ENCODE data around the gene GYPB.
A peak's percentile ranks its signal among the peaks of the same experiment; 100 is the strongest.
"Not testable (repeated sequence)": the region's sequence is repeated elsewhere in the genome, so short reads cannot be mapped to it uniquely, and the experiment has no call there.

Gene GYPB

DNA sequence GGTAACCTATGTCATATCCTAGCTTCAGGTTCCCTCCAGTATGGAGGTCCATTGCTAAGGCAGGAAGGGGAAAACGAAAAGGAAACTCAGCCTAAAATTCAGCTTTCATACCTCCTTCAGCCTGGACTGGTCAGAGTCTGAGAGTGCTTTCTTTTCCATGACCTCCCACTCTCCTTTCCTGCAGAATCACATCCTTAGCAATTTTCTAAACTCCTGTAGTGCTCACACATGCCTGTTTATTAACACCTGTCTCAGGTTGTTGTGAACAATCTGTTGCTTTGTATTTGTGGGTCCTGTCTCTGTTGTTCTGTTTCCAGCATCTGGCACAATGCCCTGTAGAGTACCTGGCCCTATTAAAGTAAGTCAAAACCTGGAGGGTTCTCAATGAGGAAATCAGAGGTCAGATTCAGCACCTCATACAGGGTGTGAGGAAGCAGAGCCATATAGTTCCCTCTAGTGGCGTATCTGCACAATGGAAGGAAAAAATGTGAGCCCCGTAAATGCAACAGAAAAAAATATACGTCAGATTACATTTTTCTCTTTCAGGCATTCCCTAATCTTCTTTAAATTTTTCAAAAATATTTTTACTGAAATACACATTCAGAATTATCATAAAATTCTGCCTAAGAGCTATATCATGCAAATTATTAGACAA is 2.3 kb upstream of the GYPB start:
- TF ChIP-seq, protein P1, sequence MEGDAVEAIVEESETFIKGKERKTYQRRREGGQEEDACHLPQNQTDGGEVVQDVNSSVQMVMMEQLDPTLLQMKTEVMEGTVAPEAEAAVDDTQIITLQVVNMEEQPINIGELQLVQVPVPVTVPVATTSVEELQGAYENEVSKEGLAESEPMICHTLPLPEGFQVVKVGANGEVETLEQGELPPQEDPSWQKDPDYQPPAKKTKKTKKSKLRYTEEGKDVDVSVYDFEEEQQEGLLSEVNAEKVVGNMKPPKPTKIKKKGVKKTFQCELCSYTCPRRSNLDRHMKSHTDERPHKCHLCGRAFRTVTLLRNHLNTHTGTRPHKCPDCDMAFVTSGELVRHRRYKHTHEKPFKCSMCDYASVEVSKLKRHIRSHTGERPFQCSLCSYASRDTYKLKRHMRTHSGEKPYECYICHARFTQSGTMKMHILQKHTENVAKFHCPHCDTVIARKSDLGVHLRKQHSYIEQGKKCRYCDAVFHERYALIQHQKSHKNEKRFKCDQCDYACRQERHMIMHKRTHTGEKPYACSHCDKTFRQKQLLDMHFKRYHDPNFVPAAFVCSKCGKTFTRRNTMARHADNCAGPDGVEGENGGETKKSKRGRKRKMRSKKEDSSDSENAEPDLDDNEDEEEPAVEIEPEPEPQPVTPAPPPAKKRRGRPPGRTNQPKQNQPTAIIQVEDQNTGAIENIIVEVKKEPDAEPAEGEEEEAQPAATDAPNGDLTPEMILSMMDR (conservative IDR thresholded peaks at IDR 0.05), result peak; percentile 72
- not testable (repeated sequence) for H3K27ac ChIP-seq

DNA sequence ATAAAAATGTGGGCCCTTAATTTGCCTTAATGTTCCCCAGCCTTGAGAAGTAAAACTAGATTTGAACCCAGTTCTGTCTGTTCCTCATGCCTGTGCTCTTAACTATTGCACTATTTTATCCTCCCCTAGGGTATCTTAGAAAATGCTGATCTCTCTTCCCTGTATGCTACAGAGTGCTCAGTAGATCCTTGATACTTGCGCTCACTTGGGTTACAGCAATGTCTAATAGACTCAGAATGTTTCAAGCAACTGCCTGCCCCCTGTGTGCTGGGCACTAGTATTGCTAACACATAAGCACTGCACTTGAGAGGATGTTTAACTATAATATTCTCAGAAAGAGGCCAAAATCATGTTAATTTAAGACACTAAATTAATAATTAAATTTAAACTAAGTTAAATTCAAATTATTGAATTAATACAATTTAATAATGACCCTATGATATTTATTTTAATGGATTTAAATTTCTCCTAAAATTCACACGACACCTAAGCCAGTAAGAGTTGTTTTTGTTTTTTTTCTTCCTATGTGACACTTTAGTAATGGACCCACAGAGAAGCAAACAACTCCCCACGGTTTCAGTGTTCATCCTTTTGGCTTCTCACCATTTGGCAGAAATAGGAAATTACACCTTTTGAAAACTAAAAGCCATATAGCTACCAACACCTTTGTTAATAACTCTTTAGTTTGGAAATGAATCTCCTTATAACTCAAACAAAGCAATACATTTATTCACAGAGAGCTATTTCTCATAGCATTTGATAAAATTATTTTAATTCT is 768 bp downstream of the GYPB start:
- not testable (repeated sequence) for H3K27ac ChIP-seq

DNA sequence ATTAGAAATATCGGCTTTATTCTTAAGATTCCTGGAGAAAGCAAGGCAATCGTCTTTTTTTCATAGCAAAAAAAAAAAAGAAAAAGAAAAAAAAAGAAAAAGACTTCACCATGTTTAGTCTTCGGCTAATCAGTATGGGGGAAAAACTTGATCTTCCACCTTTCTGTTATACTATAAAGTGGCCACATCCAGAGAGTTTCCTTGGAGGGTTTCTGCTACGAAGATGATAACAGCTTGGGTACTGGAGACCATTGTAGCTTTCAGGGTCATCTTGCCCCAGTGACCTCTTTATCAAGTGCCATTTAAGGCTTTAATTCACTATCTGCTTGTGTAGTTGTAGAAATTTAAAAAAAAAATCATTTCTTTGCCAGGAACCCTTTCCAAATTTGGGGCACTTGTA is 1.9 kb downstream of the GYPB start:
- not testable (repeated sequence) for H3K27ac ChIP-seq

DNA sequence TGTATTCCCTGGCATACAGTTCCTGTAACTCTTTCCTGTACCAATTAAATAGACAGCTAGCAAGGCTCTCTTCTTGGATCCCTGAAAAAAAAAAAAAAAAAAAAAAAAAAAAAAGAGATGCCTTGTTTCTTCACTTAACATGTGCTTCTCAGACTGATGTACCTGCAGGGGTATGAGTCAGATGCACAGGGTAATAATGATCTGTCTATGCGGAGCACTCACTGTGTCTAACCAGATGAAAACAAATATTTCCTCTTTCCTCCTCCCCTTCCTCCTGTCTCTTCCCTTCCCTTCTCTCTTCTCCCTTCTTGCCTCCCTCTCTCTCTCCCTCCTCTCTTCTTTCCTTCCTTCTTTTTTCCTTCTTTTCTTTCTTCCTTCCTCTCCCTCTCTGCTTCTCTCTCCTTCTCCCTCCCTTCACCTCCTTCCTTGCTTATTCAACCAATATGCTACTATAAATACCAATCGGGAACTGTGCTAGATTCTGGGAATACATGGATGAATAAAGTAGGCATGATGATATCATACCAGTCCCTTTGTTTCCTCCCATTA is 3.0 kb downstream of the GYPB start:
- not testable (repeated sequence) for H3K27ac ChIP-seq

DNA sequence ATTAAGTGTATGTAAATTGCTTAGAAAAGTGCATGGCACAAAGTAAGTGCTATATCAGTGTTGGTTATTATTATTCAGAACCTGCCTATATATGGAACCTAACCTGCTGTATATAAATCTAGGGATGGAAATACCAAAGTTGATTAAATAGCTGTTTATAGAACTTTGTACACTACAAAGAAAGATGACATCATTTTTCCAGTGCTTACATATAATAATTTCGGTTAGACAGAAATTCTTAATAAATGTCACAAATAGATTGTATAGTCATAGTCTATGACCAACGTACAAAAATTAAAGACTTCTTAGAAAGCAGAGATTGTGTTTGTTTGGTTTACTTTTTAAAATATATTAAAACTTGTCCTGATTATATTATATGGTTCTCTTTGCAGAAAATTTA is 4.4 kb downstream of the GYPB start:
- no peak overlapping the region for H3K27ac ChIP-seq
- TF ChIP-seq, protein P1 (conservative IDR thresholded peaks at IDR 0.05), result no peak

DNA sequence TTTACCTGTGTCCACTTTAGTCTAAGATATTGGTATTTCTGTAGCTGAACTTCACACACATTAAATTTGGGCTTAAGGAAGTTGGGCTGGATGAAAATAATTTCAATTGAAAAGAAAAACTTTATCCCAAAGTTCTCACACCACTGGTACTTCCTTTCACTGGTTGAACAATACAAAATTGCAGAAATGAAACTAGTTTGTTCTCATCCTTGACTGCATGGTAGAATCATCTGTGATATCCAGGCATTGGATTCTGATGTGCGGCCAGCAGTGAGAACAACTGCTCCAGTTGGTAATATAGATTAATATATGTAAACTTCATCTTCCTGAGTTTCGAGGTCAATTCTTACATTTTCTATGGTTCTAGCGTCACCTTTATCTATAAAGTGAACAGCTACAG is 10.6 kb downstream of the GYPB start:
- H3K27ac ChIP-seq, result not testable (repeated sequence)

DNA sequence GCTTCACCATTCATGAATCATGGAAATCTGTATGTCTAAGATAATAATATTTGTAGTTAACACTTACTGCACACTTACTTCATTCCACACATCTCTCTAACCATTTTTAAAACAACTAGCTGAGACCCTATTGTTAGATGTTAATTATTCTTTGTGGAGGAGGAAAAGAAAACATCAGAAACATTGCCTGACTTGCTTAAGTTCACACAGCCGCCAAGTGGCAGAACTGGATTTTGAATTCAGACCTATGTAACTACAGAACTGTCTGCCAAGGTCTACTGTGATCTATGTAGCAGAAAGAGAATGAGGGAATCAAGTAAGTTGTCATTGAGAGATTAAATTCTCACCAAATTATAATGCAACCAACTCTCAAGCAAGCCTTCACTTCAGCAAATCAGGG is 11.2 kb downstream of the GYPB start:
- not testable (repeated sequence) for H3K27ac ChIP-seq

DNA sequence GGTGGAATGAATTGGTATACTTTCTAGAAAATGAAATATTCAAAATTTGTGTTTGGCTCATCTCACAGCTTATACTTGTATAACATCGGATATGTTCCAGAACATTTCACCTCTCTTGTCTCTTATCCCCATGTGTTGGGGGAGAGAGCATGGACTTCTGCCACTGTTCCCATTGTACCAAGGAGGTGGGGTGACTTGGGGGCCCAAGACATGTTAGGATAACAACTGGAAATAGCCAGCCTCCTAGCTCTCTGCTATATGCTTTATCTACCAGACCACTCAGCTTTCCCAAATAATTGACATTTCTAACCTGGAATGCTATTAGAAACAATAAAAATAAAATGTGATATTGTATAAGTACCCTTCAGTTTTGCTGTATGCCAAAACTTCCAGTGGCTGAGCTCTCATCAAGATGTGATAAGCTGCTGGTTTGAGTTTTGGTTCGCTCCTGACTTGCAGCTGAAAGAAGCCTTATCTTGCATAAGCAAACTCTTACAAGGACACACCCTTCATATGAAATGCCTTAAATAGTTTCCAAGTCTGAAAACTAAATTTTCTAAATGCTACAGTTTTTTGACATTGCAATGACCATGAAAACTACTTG is 12.9 kb downstream of the GYPB start:
- not testable (repeated sequence) for H3K27ac ChIP-seq

DNA sequence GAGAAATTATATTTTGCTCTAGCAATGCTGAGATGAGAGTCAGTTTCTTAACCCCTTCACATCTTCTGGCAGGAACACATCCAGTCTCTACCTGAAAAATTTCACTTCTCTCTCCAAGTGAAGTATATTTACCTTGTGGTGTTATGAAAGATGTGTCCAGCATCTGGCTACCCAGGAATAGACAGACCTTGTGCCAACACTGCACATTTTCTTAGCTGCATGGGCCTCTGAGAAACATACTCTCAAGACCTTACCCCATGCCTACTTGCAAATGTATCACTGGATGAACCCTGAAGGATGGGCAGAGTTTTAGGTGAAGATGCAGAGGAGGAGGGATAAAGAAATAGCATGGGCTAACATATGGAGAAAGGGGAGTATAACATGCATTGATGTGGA is 13.6 kb downstream of the GYPB start:
- H3K27ac ChIP-seq, result not testable (repeated sequence)

DNA sequence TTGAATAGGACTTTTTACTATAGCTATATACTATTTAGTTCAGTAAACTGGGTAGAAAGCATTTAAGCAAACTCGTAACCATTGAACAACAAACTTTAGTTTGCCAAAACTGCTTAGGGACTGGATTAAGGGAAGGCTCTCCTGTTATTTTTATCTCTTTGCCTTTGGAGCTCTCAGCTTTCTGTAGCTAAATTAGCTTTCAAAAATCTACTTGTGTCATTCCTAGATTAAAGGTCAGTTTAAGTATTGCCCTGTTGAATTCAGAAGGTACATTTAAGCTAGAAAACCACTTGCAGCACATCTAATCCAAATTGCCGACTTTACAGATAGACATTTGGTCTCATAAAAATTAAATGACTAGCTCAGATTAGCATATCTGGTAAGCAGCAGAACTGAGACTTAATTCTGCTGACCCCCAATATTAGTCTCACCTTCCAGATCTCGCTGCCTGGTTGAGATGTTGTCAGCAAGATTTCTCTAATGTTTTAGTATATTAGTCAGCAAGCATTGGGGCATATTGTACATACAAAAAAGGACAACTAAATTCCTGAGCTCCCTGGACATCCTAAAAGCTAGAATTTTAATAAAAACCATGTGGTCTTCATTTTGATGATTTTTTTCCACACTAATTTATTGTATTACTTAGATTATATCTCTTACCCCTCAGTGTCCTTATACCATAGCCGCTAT is 14.2 kb downstream of the GYPB start:
- not testable (repeated sequence) for H3K27ac ChIP-seq

DNA sequence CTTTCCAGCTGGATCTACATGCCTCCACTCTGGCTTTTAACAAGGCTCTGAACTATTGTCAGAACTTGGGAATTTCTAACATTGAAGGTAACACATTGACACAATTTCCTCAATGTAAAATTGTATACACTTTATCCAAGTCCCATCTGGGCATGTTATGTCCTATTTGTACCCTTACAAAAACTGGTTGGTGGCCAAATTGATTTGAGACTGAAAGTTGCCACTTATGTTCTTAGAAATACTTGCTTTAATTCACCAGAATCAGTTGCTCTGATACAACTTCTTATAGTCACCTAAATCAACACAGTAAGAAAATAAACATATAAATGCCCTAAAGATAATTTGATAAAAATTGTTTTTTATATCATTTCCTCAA is 15.3 kb downstream of the GYPB start:
- not testable (repeated sequence) for H3K27ac ChIP-seq

DNA sequence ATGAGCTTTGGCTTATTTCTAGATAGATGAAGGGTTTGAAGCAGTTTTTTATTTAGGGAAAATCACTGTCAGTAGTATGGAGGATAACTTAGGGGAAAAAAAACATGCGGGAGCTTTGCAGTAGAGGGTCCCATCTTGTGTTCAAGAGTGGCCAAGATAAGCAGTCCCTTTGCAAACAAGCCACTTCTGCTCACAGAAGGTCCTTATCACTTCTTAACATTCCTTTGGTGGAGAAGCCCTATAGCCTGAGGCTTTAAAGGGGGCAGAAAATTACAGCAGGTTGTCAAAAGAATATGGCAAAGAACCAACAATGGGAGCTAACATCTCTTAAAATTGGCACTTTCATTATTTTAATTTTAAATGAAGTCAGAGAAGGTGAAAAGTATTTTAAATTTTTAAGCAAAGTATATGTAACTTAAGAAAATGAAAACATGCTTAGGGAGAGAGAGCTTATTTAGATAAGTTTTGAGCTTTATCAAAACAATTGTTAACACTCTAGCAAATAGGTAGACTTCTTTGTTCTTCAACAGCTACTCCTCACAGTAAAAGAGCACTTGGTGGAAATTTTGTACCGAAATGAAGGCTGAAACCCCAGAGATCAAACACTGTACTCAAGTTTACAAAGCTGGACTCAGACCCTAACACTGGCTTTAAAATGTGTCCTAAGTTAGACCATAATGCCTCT is 15.8 kb downstream of the GYPB start:
- not testable (repeated sequence) for H3K27ac ChIP-seq

DNA sequence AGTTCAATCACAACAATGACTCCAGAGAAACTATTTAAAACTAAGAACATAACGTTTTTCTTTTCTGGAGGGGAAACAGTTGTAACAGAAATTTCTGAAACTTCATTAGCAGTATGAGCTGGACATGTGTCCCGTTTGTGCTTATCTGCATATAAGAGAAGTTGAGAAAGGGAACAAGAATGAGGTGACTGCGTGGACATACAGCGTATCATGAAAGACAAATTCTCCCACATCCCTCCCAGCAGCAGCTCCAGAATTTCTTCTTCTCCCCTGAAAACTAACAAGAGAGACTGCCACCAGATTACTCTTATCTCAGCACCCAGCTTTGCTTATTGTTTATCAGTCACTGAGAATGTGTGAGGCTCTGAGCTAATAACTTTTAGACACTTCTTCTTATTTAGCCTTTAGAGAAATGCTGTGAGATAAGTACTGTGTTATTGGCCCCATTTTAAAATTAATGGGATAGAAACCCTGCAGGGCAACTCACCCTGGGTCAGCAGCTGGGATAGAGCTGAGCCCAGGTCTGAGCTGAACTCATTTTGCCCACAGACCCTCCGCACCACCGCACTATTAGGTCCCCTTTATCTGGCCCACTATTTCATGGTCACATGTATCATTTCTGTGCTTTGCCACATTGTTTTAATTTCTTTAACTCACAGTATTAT is 18.7 kb downstream of the GYPB start:
- not testable (repeated sequence) for H3K27ac ChIP-seq

DNA sequence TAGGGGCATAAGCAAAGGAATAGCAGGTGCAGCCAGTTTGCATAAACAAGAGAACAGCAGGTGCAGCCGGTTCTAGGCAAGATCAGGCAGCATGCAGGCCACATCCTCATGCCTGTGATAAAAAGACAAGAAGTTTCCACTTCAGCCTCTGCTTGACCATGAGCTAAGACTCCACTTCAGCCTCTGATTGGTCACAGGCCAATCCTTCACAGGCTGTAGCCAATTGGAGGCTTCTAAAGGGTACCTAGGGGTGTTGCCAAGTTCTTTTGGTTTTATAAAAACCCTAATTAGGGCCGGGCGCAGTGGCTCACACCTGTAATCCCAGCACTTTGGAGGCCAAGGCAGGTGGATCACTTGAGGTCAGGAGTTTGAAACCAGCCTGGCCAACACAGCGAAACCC is 23.0 kb downstream of the GYPB start:
- H3K27ac ChIP-seq, result not testable (repeated sequence)

DNA sequence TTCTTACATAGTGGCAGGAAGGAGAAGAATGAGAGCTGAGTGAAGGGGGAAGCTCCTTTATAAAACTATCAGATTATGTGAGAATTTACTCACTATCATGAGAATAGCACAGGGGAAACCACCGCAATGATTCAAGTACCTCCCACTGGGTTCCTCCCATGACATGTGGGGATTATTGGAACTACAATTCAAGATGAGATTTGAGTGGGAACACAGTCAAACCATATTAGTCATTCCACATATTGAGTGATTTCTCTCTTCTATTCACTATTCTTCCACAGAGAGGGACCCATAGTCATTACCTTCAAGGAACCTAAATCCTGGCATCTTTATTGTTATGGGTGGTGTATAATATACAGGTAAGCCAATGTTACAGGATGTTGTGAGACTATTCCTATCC is 27.4 kb downstream of the GYPB start:
- not testable (repeated sequence) for H3K27ac ChIP-seq

DNA sequence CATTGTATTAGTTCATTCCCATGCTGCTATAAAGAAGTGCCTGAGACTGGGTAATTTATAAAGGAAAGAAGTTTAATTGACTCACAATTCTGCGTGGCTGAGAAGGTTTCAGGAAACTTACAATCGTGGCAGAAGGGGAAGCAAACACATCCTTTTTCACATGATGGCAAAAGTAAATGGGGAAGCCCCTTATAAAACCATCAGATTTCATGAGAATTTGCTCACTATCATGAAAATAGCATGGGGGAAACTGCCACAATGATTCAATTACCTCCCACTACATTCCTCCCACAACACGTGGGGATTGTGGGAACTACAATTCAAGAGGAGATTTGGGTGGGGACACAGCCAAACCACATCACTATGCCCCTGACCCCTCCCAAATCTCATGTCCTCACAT is 28.5 kb downstream of the GYPB start:
- H3K27ac ChIP-seq, result not testable (repeated sequence)

Data from VCaP (cell line).